Skin of body (tissue), 2 donors: Measurements from ENCODE around the gene RRBP1. TPM values are rescaled to one million over a fixed set of nuclear protein-coding genes. Genes with fewer than 3 reads are reported as not detected.

Experiments
- DNase-seq: peaks from one replicate; lab custom pipeline; 2025; lab: John Stamatoyannopoulos, UW
- total RNA-seq: library from RNA; depleted of rRNA; stranded (reverse); fragments of >200 nt; gene quantifications from one replicate; pipeline ENCODE4 v1.2.3, GENCODE V29; 2014

Gene RRBP1
- total RNA-seq = 118 TPM

- peak; percentile 98 for DNase-seq
These were observed at the start of gene RRBP1 for GRCh38 chr20:17682103-17682888. RRBP1 (minus strand) TSS chr20:17682242; CDS start chr20:17660507, 21,735 bp downstream.

- no peak for DNase-seq
These were observed 49.2 kb upstream of the RRBP1 start for GRCh38 chr20:17731233-17731632.

GRCh38 chr20:17730071-17730470 is 48.0 kb upstream of the RRBP1 start:
- DNase-seq = no peak

- no peak for DNase-seq
These were observed 46.0 kb upstream of the RRBP1 start for GRCh38 chr20:17728074-17728473.

- DNase-seq = no peak
These were observed 45.3 kb upstream of the RRBP1 start for GRCh38 chr20:17727351-17727750.

GRCh38 chr20:17726902-17727301 is 44.9 kb upstream of the RRBP1 start:
- no peak for DNase-seq

GRCh38 chr20:17725094-17725835 is 43.2 kb upstream of the RRBP1 start:
- no peak for DNase-seq

GRCh38 chr20:17723301-17723691 is 41.3 kb upstream of the RRBP1 start:
- no peak for DNase-seq

GRCh38 chr20:17722493-17723300 is 40.7 kb upstream of the RRBP1 start:
- no peak for DNase-seq

- no peak for DNase-seq
These were observed 39.9 kb upstream of the RRBP1 start for GRCh38 chr20:17721802-17722486.

- DNase-seq = no peak
These were observed 38.7 kb upstream of the RRBP1 start for GRCh38 chr20:17720755-17721154.

- DNase-seq = no peak
These were observed 34.3 kb upstream of the RRBP1 start for GRCh38 chr20:17716331-17716730.

GRCh38 chr20:17715075-17715474 is 33.0 kb upstream of the RRBP1 start:
- DNase-seq = no peak

- DNase-seq = no peak
These were observed 32.6 kb upstream of the RRBP1 start for GRCh38 chr20:17714597-17714996.

GRCh38 chr20:17712708-17713107 is 30.7 kb upstream of the RRBP1 start:
- no peak for DNase-seq

GRCh38 chr20:17712201-17712600 is 30.2 kb upstream of the RRBP1 start:
- DNase-seq = no peak

GRCh38 chr20:17711267-17711627 is 29.2 kb upstream of the RRBP1 start:
- DNase-seq = no peak

- no peak for DNase-seq
These were observed 28.6 kb upstream of the RRBP1 start for GRCh38 chr20:17710379-17711266.

GRCh38 chr20:17709361-17710293 is 27.6 kb upstream of the RRBP1 start:
- DNase-seq = no peak
